GM08714 (cell line): ENCODE data around the gene CD84.

Experiments used
- H3K4me3 ChIP-seq: fragments of 200-500 bp; sonication (Bioruptor generic); 2 replicates; pipeline ENCODE4 v1.5.1; 2014; ENCODE audit warnings: mild to moderate bottlenecking, low read length, inconsistent platforms
- ZNF274 ChIP-seq: IDR thresholded peaks from 2 replicates; pipeline ENCODE4 v1.6.1; 2012; ENCODE audit warnings: mild to moderate bottlenecking, low read depth, low read length

Gene CD84

GRCh38 chr1:160619742-160620277 is 40.5 kb upstream of the CD84 start:
- no peak for TF ChIP-seq ZNF274
- no peak overlapping the region for H3K4me3 ChIP-seq

- TF ChIP-seq ZNF274: no peak
Measured at GRCh38 chr1:160618763-160619274, 39.5 kb upstream of the CD84 start.

GRCh38 chr1:160618327-160618726 is 39.0 kb upstream of the CD84 start:
- no peak for TF ChIP-seq ZNF274
- no peak overlapping the region for H3K4me3 ChIP-seq

More at GRCh38 chr1:160618763-160619274, 39.5 kb upstream of the CD84 start:
- no peak overlapping the region for H3K4me3 ChIP-seq

- TF ChIP-seq ZNF274: no peak
Measured at GRCh38 chr1:160615660-160616059, 36.4 kb upstream of the CD84 start.

GRCh38 chr1:160614410-160614809 is 35.1 kb upstream of the CD84 start:
- TF ChIP-seq ZNF274: no peak
- no peak overlapping the region for H3K4me3 ChIP-seq

More at GRCh38 chr1:160615660-160616059, 36.4 kb upstream of the CD84 start:
- no peak overlapping the region for H3K4me3 ChIP-seq

- H3K4me3 ChIP-seq: no peak overlapping the region
- no peak for TF ChIP-seq ZNF274
Measured at GRCh38 chr1:160612613-160613218, 33.4 kb upstream of the CD84 start.

- H3K4me3 ChIP-seq: no peak overlapping the region
- no peak for TF ChIP-seq ZNF274
Measured at GRCh38 chr1:160610569-160611242, 31.4 kb upstream of the CD84 start.

GRCh38 chr1:160608941-160609340 is 29.6 kb upstream of the CD84 start:
- no peak for TF ChIP-seq ZNF274
- no peak overlapping the region for H3K4me3 ChIP-seq

GRCh38 chr1:160608514-160608913 is 29.2 kb upstream of the CD84 start:
- H3K4me3 ChIP-seq: no peak overlapping the region
- no peak for TF ChIP-seq ZNF274

GRCh38 chr1:160608057-160608456 is 28.8 kb upstream of the CD84 start:
- TF ChIP-seq ZNF274: no peak
- no peak overlapping the region for H3K4me3 ChIP-seq

GRCh38 chr1:160607672-160608032 is 28.4 kb upstream of the CD84 start:
- H3K4me3 ChIP-seq: no peak overlapping the region
- no peak for TF ChIP-seq ZNF274

- H3K4me3 ChIP-seq: no peak overlapping the region
- no peak for TF ChIP-seq ZNF274
Measured at GRCh38 chr1:160607011-160607671, 27.8 kb upstream of the CD84 start.

GRCh38 chr1:160606611-160607010 is 27.3 kb upstream of the CD84 start:
- TF ChIP-seq ZNF274: no peak
- no peak overlapping the region for H3K4me3 ChIP-seq

GRCh38 chr1:160605792-160606479 is 26.6 kb upstream of the CD84 start:
- no peak for TF ChIP-seq ZNF274
- no peak overlapping the region for H3K4me3 ChIP-seq
